ENCODE results near the gene FAF1.

DNA sequence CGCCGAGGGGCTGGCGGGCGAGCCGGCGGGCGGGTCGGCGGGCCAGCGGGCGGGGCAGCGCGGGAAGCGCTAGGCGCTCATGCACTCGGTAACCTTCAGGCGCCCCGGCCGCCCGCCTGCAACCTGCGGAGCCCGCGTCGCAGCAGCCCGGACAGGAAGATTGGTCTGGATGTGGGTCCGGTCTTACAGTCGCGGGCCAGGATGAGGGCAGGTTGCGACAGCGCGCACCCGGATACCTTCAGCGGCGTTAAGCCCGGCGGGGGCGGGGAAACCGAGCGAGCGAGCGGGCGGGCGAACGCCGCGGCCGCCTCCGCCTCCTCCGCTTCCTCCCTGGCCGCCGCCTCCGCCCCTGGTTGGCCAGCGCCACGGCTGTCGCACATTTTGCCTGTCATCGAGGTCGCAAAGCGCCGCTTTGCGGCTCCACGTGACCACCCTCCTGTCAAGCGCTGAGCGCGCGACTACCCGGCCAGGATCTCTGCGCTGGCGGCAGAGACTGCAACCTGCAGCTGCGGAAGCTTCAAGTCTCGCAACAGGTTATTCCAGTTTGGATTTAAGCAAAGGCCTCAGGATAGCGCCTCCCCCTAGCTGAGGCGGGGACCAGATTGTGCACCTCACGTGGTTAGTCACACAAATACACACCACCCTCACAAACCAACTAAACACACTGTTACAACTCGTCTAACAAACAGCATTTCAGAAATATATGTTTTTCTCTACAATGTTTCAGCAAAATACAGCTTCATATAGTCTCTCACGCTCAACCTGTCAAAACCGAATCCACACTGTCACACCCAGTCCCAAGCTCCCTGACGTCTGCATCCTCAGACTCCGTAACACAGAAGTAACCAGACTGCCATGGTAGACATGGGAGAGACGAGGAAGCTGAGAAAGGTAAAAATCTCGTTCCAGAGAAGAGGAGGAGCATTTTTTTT lies at the start of gene FAF1:
- TF ChIP-seq, protein P1, sequence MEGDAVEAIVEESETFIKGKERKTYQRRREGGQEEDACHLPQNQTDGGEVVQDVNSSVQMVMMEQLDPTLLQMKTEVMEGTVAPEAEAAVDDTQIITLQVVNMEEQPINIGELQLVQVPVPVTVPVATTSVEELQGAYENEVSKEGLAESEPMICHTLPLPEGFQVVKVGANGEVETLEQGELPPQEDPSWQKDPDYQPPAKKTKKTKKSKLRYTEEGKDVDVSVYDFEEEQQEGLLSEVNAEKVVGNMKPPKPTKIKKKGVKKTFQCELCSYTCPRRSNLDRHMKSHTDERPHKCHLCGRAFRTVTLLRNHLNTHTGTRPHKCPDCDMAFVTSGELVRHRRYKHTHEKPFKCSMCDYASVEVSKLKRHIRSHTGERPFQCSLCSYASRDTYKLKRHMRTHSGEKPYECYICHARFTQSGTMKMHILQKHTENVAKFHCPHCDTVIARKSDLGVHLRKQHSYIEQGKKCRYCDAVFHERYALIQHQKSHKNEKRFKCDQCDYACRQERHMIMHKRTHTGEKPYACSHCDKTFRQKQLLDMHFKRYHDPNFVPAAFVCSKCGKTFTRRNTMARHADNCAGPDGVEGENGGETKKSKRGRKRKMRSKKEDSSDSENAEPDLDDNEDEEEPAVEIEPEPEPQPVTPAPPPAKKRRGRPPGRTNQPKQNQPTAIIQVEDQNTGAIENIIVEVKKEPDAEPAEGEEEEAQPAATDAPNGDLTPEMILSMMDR (IDR thresholded peaks at IDR 0.05; ENCODE audit: low read depth, low read length), result no peak
- no peak for TF ChIP-seq EZH2phosphoT487 (IDR thresholded peaks at IDR 0.05; ENCODE audit: low read depth)

Measured in OCI-LY3 (cell line).